ENCODE results near the gene TIPIN. TPM values are rescaled to one million over a fixed set of nuclear protein-coding genes. Genes with fewer than 3 reads are reported as not detected.

The TIPIN gene
- total and polyA plus RNA-seq, 2 of the 8 experiments (the other 6 are each of a cell fraction or from before 2014, with no cell fraction given): 8.5 to 24.7 TPM

DNA sequence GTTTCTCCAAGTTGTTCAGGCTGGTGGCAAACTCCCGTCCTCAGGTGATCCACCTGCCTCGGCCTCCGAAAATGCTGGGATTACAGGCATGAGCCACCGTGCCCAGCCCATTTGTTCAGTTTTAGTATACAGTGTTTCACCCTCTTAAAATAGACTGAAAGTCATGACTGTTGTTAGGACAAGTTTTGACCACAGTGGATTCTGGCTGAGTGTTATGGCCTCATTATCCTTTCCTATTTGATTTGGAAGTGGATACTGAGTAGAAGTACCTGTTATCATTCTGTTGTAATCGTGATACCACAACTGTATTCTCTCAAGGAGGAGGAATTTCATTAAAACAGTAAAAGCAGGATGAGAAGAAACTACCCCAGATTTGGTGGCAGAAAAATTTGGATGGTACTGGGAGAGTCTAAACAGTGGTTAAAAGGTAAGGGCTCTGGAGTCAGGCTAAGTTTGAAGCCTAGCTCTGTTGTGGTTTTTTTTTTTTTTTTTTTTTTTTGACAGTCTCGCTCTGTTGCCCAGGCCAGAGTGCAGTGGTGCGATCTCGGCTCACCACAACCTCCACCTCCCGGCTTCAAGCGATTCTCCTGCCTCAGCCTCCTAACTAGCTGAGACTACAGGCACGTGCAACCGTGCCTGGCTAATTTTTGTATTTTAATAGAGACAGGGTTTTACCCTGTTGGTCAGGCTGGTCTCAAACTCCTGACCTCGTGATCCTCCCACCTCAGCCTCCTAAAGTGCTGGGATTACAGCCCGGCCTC, 32.8 kb upstream of the TIPIN start:
- no peak overlapping the region for H3K56ac ChIP-seq (replicated peaks; ENCODE audit: insufficient read length, low read depth, low read length)
- no peak overlapping the region for H3K4ac ChIP-seq (replicated peaks; ENCODE audit: insufficient read length, low read depth, low read length)
- H2BK20ac ChIP-seq (ENCODE audit: low read length): no peak overlapping the region
- CTCF ChIA-PET (ENCODE audit: partially characterized antibody): interaction anchor here (0.6 to 4.6 kb wide), 6 partner anchors 16 to 110 kb away, joined by 3 to 47 read pairs (median 4); partner anchors contain the start of gene SNAPC5
- no peak overlapping the region for H4K91ac ChIP-seq (replicated peaks; ENCODE audit: insufficient read length, low read length)
- H3K27me3 ChIP-seq (replicated peaks in 1 of 4; ENCODE audit: control insufficient read depth in 3 of 4, extremely low read depth in 1 of 4, insufficient read depth in 3 of 4, low read length in 3 of 4): no peaks in the 10 kb centered on the region
- peaks cover 3% of the 10 kb centered on the region for H3K23me2 ChIP-seq (ENCODE audit: low read depth, low read length)
- H2AK5ac ChIP-seq (ENCODE audit: low read depth, low read length): no peak overlapping the region
- H4K5ac ChIP-seq (ENCODE audit: insufficient read length, low read depth, low read length): no peak overlapping the region
- no peak overlapping the region for H3K14ac ChIP-seq (ENCODE audit: insufficient read length)
- H2BK120ac ChIP-seq (replicated peaks; ENCODE audit: low read depth, low read length): no peak overlapping the region
- no peak overlapping the region for H3K27ac ChIP-seq (ENCODE audit: low read depth, low read length)
- no peak for FAIRE-seq
- H4K8ac ChIP-seq (ENCODE audit: extremely low read depth, insufficient read depth, low read length): no peak overlapping the region
- no peak overlapping the region for H3K9ac ChIP-seq (replicated peaks in 1 of 4; ENCODE audit: extremely low read depth in 1 of 4, low read depth in 3 of 4, low read length in 3 of 4)
- no peak overlapping the region for H3K4me3 ChIP-seq (ENCODE audit: extremely low read depth in 1 of 4, insufficient read depth in 2 of 4, low read depth in 3 of 4, low read length in 4 of 4)
- DNase-seq (ENCODE audit: low read depth in 1 of 2, low spot score in 2 of 2): no peak
- H2BK5ac ChIP-seq (ENCODE audit: low read depth, low read length): no peak overlapping the region
- no peak overlapping the region for H2AFZ ChIP-seq (ENCODE audit: low read length)
- H3K4me2 ChIP-seq (ENCODE audit: insufficient read depth in 1 of 2, low read depth in 2 of 2, low read length in 2 of 2): peak overlapping the region; percentile 3 to 69; a peak in 2 of 4 replicates
- H4K20me1 ChIP-seq (replicated peaks in 1 of 2; ENCODE audit: control insufficient read depth in 1 of 2, insufficient read depth in 2 of 2, low read length in 2 of 2): peaks cover 8 to 10% of the 10 kb centered on the region in 2 experiments
- no peaks in the 10 kb centered on the region for H3K9me3 ChIP-seq (ENCODE audit: insufficient read depth in 2 of 2, low read depth in 1 of 2, low read length in 1 of 2)
- POLR2A ChIA-PET (ENCODE audit: partially characterized antibody): interaction anchor here (2.0 kb wide), 1 partner anchor 14 kb away, joined by 11 read pairs; no protein-coding TSS in a partner anchor
- 94% methylated on average over 14 of the region's 14 CpGs; no CpG with 5 or more reads in 1 of the 2 experiments for WGBS, 2 experiments (ENCODE audit: extremely low coverage in 1 of 2, insufficient coverage in 1 of 2, insufficient read length in 1 of 2, insufficient replicate concordance in 2 of 2, low coverage in 1 of 2, low lambda C conversion rate in 2 of 2, missing lambda C conversion rate in 1 of 2)
- peaks cover 0 to 3% (median 0%) of the 10 kb centered on the region in 4 experiments; a peak in 2 of 8 replicates for H3K36me3 ChIP-seq (ENCODE audit: control insufficient read depth in 2 of 4, insufficient read depth in 4 of 4, low read length in 3 of 4)
- no peak overlapping the region for H3K18ac ChIP-seq (ENCODE audit: extremely low read depth, low read length)
- H2BK15ac ChIP-seq (ENCODE audit: low read length): no peak overlapping the region
- no peak overlapping the region for H3K23ac ChIP-seq (ENCODE audit: insufficient read length)
- H2BK12ac ChIP-seq (ENCODE audit: low read depth, low read length): no peak overlapping the region
- peaks cover 0 to 3% (median 0%) of the 10 kb centered on the region in 4 experiments; a peak in 2 of 7 replicates for H3K4me1 ChIP-seq (replicated peaks in 1 of 4; ENCODE audit: control insufficient read depth in 3 of 4, insufficient read depth in 4 of 4, low read length in 3 of 4)
- peaks cover 21% of the 10 kb centered on the region for H3K79me1 ChIP-seq (ENCODE audit: low read depth, low read length)
- peaks cover 28 to 68% of the 10 kb centered on the region in 2 experiments for H3K79me2 ChIP-seq (ENCODE audit: control insufficient read depth in 1 of 2, insufficient read depth in 2 of 2, low read length in 2 of 2)
- TF ChIP-seq TAF1 (IDR thresholded peaks at IDR 0.05; ENCODE audit: low read depth, low read length): no peak
- TF ChIP-seq NANOG (IDR thresholded peaks at IDR 0.05; ENCODE audit: insufficient read depth, low read depth, low read length, poor library complexity, severe bottlenecking): no peak
- TF ChIP-seq RXRA (IDR thresholded peaks at IDR 0.05; ENCODE audit: insufficient read depth, low read depth, low read length): no peak
- no peak for TF ChIP-seq CBX8 (IDR thresholded peaks at IDR 0.05; ENCODE audit: borderline replicate concordance, low read depth, low read length)
- no peak for TF ChIP-seq POLR2AphosphoS5 (IDR thresholded peaks at IDR 0.05; ENCODE audit: low read depth, low read length)
- TF ChIP-seq, protein P1, sequence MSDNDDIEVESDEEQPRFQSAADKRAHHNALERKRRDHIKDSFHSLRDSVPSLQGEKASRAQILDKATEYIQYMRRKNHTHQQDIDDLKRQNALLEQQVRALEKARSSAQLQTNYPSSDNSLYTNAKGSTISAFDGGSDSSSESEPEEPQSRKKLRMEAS (IDR thresholded peaks at IDR 0.05): no peak
- TF ChIP-seq JUND (IDR thresholded peaks at IDR 0.05; ENCODE audit: low read length): no peak
- no peak for TF ChIP-seq CHD1 (IDR thresholded peaks at IDR 0.05; ENCODE audit: low read depth, low read length)
- no peak for TF ChIP-seq EZH2 (IDR thresholded peaks at IDR 0.05; ENCODE audit: low read depth, low read length, severe bottlenecking)
- TF ChIP-seq, protein P2, sequence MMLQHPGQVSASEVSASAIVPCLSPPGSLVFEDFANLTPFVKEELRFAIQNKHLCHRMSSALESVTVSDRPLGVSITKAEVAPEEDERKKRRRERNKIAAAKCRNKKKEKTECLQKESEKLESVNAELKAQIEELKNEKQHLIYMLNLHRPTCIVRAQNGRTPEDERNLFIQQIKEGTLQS (IDR thresholded peaks at IDR 0.05; ENCODE audit: insufficient read depth, low read depth, low read length): no peak
- no peak for TF ChIP-seq CBX5 (IDR thresholded peaks at IDR 0.05; ENCODE audit: low read depth, low read length)
